Measurements from ENCODE around the gene SLC7A1.

DNA sequence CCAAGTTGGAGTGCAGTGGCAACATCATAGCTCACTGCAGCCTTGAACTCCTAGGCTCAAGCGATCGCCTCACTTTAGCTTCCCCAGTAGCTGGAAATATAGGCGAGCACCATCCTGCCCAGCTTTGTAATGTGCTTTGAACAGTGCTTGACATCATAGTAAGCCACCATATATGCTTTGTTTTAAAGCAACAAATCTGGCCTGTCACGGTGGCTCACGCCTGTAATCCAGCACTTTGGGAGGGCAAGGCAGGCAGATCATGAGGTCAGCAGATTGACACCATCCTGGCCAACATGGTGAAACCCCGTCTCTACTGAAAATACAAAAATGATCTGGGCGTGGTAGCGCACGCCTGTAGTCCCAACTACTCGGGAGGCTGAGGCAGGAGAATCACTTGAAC lies 1.8 kb upstream of the SLC7A1 start:
- TF ChIP-seq GATA2 (IDR thresholded peaks at IDR 0.05; ENCODE audit: low read depth, low read length) = no peak
- TF ChIP-seq GATA3 (IDR thresholded peaks at IDR 0.05; ENCODE audit: low read depth, low read length) = no peak

All from SH-SY5Y (cell line).